Caco-2 (cell line): ENCODE measurements around the gene NOL3. TPM values are rescaled to one million over a fixed set of nuclear protein-coding genes. Genes with fewer than 3 reads are reported as not detected.

ENCODE experiments used
- BruUV-seq: library from RNA; stranded (reverse); fragments of 400-500 nt; replicated peaks from 2 replicates; lab custom pipeline; 2021; lab: Mats Ljungman, UMichigan
- CTCF ChIA-PET: fragments of 300-600 bp; sonication (Branson Sonifier 250); formaldehyde crosslinking; loops from one replicate; lab custom pipeline; 2022; ENCODE audit warnings: antibody characterized with exemption; lab: Charles Lee
- POLR2A ChIA-PET: fragments of 300-600 bp; sonication (Branson Sonifier 250); formaldehyde crosslinking; loops from one replicate; lab custom pipeline; 2022; ENCODE audit warnings: antibody characterized with exemption; lab: Charles Lee
- DNase-seq, 2 experiments: peaks; one replicate each; pipeline versions ENCODE4 v3.0.0 to v3.0.0-alpha.2; 2020 to 2022
- H3K27me3 ChIP-seq: replicated peaks from 2 replicates; pipeline ENCODE4 v1.6.0; 2011; ENCODE audit warnings: low read length; ENCODE audit not compliant: control insufficient read depth, insufficient read depth
- H3K36me3 ChIP-seq: 2 replicates; pipeline ENCODE4 v1.5.1; 2011; ENCODE audit warnings: low read length; ENCODE audit not compliant: control insufficient read depth, insufficient read depth
- H3K4me1 ChIP-seq: fragments of 250-450 bp; sonication (Bioruptor Pico); 2 replicates; pipeline ENCODE4 v1.5.1; 2020; ENCODE audit warnings: mild to moderate bottlenecking
- H3K4me3 ChIP-seq: 2 replicates; pipeline ENCODE4 v1.5.1; 2011; ENCODE audit warnings: low read depth, mild to moderate bottlenecking, control low read depth, low read length
- H3K9me3 ChIP-seq: fragments of 250-450 bp; sonication (Bioruptor Pico); 2 replicates; pipeline ENCODE4 v1.5.1; 2020; ENCODE audit warnings: mild to moderate bottlenecking, moderate library complexity
- H3K27ac Mint-ChIP-seq: one replicate; pipeline ENCODE4 v1.8.0; 2022; ENCODE audit warnings: mixed read lengths; ENCODE audit not compliant: unreplicated experiment
- H3K27me3 Mint-ChIP-seq: one replicate; pipeline ENCODE4 v1.8.0; 2022; ENCODE audit warnings: mixed read lengths; ENCODE audit not compliant: insufficient read depth, unreplicated experiment
- H3K36me3 Mint-ChIP-seq: one replicate; pipeline ENCODE4 v1.8.0; 2022; ENCODE audit warnings: mild to moderate bottlenecking, mixed read lengths; ENCODE audit not compliant: insufficient read depth, unreplicated experiment
- H3K4me1 Mint-ChIP-seq: one replicate; pipeline ENCODE4 v1.8.0; 2022; ENCODE audit warnings: low read depth, mixed read lengths; ENCODE audit not compliant: unreplicated experiment
- H3K4me3 Mint-ChIP-seq: one replicate; pipeline ENCODE4 v1.8.0; 2022; ENCODE audit warnings: mild to moderate bottlenecking, moderate library complexity, mixed read lengths; ENCODE audit not compliant: unreplicated experiment
- H3K9me3 Mint-ChIP-seq: one replicate; pipeline ENCODE4 v1.8.0; 2022; ENCODE audit warnings: mixed read lengths; ENCODE audit not compliant: unreplicated experiment
- intact Hi-C: fragments of 100-400 bp; cut with micrococcal nuclease; formaldehyde crosslinking; loops from one replicate; pipeline ENCODE4 v1.10.0; 2022; ENCODE audit not compliant: unreplicated experiment
- total RNA-seq: library from RNA; stranded (reverse); gene quantifications from 2 replicates; pipeline ENCODE4 v1.2.3, GENCODE V29; 2022
- TF ChIP-seq, protein P1 (sequence below), 2 experiments: fragments of 200-600 bp in 1 of 2; IDR thresholded peaks; 1 replicate in 1 of 2; 2 replicates in 1 of 2; pipeline versions ENCODE4 v1.5.1 to v1.8.0; 2011 to 2022; ENCODE audit warnings: antibody characterized with exemption in 1 of 2, control low read depth in 1 of 2, inconsistent platforms in 1 of 2, low read depth in 1 of 2, low read length in 1 of 2, mild to moderate bottlenecking in 1 of 2, moderate library complexity in 1 of 2; ENCODE audit not compliant: insufficient read depth in 1 of 2, severe bottlenecking in 1 of 2, unreplicated experiment in 1 of 2

NOL3 gene
- total RNA-seq, 1 experiment from 2014 or later = 17.4 TPM

DNA sequence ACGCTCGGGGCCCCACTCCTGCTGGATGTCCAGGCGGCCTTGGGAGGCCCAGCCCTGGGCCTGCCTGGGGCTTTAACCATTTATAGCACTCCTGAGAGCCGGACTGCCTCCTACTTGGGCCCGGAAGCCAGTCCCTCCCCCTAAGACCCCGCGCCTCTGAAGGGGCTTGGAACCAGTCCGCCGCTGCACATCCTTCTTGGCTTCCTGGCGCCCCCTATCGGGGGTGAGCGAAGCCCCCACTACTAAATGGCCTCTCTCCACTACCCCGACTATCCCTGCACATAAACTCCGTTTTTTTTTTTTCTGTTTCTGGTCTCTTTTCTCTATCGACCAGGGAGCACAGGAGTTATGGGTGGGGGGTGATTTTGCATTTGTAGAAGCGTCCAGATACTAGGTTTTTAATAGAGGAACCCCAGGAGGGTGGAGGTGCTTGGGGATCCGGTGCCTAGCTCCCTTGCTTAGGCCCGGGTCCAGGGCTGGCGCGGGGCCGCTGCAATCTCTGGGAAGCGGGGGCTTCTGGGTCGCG lies 633 bp upstream of the NOL3 start:
- intact Hi-C loops = loop anchor here (1.0 kb wide), 3 partner anchors 8 to 14 kb away; partner anchors contain the start of gene MATCAP1
- Histone ChIP-seq H3K36me3 (no peaks in the 10 kb centered on the region), H3K9me3 (no peaks in the 10 kb centered on the region), H3K4me3 (peak overlapping the region; percentile 49), H3K4me1 (peaks cover 36% of the 10 kb centered on the region), H3K27me3 (no peaks in the 10 kb centered on the region)
- ChIA-PET POLR2A (interaction anchor here (0.6 to 1.5 kb wide), 2 partner anchors 9 to 77 kb away, joined by 3 to 8 read pairs; no protein-coding TSS in a partner anchor), CTCF (interaction anchor here (0.5 to 3.0 kb wide), 14 partner anchors 8 to 274 kb away, joined by 3 to 43 read pairs (median 4); partner anchors contain the start of genes ELMO3, FBXL8 and TRADD)
- DNase-seq = peak in 1 of 2 experiments; percentile 60
- Mint-ChIP-seq H3K4me1 (peaks cover 31% of the 10 kb centered on the region), H3K36me3 (peaks cover 23% of the 10 kb centered on the region), H3K27me3 (no peaks in the 10 kb centered on the region), H3K9me3 (no peaks in the 10 kb centered on the region), H3K4me3 (peak overlapping the region; percentile 70), H3K27ac (peak overlapping the region; percentile 86)
- TF ChIP-seq, protein P1, sequence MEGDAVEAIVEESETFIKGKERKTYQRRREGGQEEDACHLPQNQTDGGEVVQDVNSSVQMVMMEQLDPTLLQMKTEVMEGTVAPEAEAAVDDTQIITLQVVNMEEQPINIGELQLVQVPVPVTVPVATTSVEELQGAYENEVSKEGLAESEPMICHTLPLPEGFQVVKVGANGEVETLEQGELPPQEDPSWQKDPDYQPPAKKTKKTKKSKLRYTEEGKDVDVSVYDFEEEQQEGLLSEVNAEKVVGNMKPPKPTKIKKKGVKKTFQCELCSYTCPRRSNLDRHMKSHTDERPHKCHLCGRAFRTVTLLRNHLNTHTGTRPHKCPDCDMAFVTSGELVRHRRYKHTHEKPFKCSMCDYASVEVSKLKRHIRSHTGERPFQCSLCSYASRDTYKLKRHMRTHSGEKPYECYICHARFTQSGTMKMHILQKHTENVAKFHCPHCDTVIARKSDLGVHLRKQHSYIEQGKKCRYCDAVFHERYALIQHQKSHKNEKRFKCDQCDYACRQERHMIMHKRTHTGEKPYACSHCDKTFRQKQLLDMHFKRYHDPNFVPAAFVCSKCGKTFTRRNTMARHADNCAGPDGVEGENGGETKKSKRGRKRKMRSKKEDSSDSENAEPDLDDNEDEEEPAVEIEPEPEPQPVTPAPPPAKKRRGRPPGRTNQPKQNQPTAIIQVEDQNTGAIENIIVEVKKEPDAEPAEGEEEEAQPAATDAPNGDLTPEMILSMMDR (IDR thresholded peaks at IDR 0.05; ENCODE audit: insufficient read depth in 1 of 2, low read depth in 1 of 2, low read length in 1 of 2, severe bottlenecking in 1 of 2, unreplicated experiment in 1 of 2) = peak; percentile 48 to 57
- TSS peak; percentile 75 for BruUV-seq

- Mint-ChIP-seq H3K27me3 (no peaks in the 10 kb centered on the region), H3K4me3 (peak overlapping the region; percentile 70), H3K4me1 (peaks cover 31% of the 10 kb centered on the region), H3K27ac (peak overlapping the region; percentile 86), H3K36me3 (peaks cover 28% of the 10 kb centered on the region), H3K9me3 (no peaks in the 10 kb centered on the region)
- TF ChIP-seq, protein P1 (IDR thresholded peaks at IDR 0.05; ENCODE audit: insufficient read depth in 1 of 2, low read depth in 1 of 2, low read length in 1 of 2, severe bottlenecking in 1 of 2, unreplicated experiment in 1 of 2) = no peak
- CTCF ChIA-PET = interaction anchor here (0.9 to 3.0 kb wide), 11 partner anchors 8 to 276 kb away, joined by 3 to 43 read pairs (median 4); partner anchors contain the start of genes FBXL8 and TRADD
- TSS peak; percentile 53 for BruUV-seq
- Histone ChIP-seq H3K4me3 (peak overlapping the region; percentile 49), H3K27me3 (no peaks in the 10 kb centered on the region), H3K9me3 (no peaks in the 10 kb centered on the region), H3K4me1 (peaks cover 33% of the 10 kb centered on the region), H3K36me3 (no peaks in the 10 kb centered on the region)
- intact Hi-C loops = loop anchor here (1.0 kb wide), 3 partner anchors 7 to 12 kb away; partner anchors contain the start of gene MATCAP1
- DNase-seq = no peak
- POLR2A ChIA-PET = interaction anchor here (0.6 to 1.5 kb wide), 7 partner anchors 11 to 153 kb away, joined by 3 to 13 read pairs (median 8); partner anchors contain the start of genes FBXL8, MATCAP1, TMEM208 and TRADD
Observed at GRCh38 chr16:67170949-67171649, 761 bp downstream of the NOL3 start.

DNA sequence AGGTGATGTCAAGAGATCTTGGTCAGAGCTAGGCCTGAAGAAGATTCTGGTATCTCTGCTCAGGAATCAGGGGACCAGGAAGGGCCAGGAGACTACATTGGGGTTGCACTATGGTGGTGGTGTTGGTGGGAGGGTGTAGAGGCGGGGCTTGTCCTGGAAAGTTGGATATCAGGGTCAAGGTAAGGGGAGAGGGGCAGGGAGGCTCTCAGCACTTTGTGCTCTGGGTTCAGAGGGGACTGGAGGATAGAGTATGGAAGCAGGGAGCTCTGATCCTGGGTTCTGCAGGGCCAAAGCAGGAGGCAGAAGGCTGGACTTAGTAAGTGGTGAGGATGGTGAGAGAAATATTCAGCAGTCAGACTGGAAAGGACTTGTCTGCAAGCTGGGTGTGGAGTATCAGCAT lies 3.0 kb downstream of the NOL3 start:
- H3K4me3 ChIP-seq = peak overlapping the region; percentile 41
- H3K9me3 ChIP-seq = no peaks in the 10 kb centered on the region
- no TSS peak for BruUV-seq
- Mint-ChIP-seq H3K9me3 (no peaks in the 10 kb centered on the region), H3K27me3 (no peaks in the 10 kb centered on the region), H3K4me1 (peaks cover 40% of the 10 kb centered on the region), H3K4me3 (peak overlapping the region; percentile 78), H3K27ac (peak overlapping the region; percentile 53), H3K36me3 (peaks cover 38% of the 10 kb centered on the region)
- CTCF ChIA-PET = interaction anchor here (0.7 to 1.1 kb wide), 5 partner anchors 12 to 219 kb away, joined by 3 to 5 read pairs (median 3); no protein-coding TSS in a partner anchor
- POLR2A ChIA-PET = interaction anchor here (0.8 kb wide), 1 partner anchor 13 kb away, joined by 3 read pairs; no protein-coding TSS in a partner anchor
- no peaks in the 10 kb centered on the region for H3K36me3 ChIP-seq
- no peaks in the 10 kb centered on the region for H3K27me3 ChIP-seq
- intact Hi-C loops = no loop called here
- DNase-seq = no peak
- TF ChIP-seq, protein P1 (IDR thresholded peaks at IDR 0.05; ENCODE audit: insufficient read depth in 1 of 2, low read depth in 1 of 2, low read length in 1 of 2, severe bottlenecking in 1 of 2, unreplicated experiment in 1 of 2) = no peak
- H3K4me1 ChIP-seq = peaks cover 38% of the 10 kb centered on the region
